Natural killer cell (primary cell): Measurements from ENCODE around the gene SH2D3A. TPM values are rescaled to one million over a fixed set of nuclear protein-coding genes. Genes with fewer than 3 reads are reported as not detected.

Experiments
- ATAC-seq, 3 donors: fragments of 150-1000 bp in 2 of 3; fragments of 200-7000 bp in 1 of 3; cut with Tn5 transposase; 1 replicate in 1 of 3; 2 replicates in 2 of 3; pipeline ENCODE4 v1.10.0; 2021; ENCODE audit warnings: mild to moderate bottlenecking in 2 of 3, moderate library complexity in 2 of 3
- DNase-seq, 2 donors: peaks; one replicate each; pipeline versions ENCODE4 v3.0.0 to v3.0.0-alpha.2; 2013 to 2021; ENCODE audit warnings: mixed read lengths in 1 of 2
- H3K27ac ChIP-seq: one replicate; pipeline ENCODE4 v1.5.1; 2013; ENCODE audit warnings: mild to moderate bottlenecking, low read length
- H3K27me3 ChIP-seq: one replicate; pipeline ENCODE4 v1.6.1; 2013; ENCODE audit warnings: low read length; ENCODE audit not compliant: control insufficient read depth, insufficient read depth
- H3K36me3 ChIP-seq: one replicate; pipeline ENCODE4 v1.6.1; 2013; ENCODE audit warnings: low read length; ENCODE audit not compliant: control insufficient read depth, insufficient read depth
- H3K4me1 ChIP-seq: one replicate; pipeline ENCODE4 v1.6.1; 2013; ENCODE audit warnings: low read length; ENCODE audit not compliant: control insufficient read depth, insufficient read depth
- H3K4me3 ChIP-seq: one replicate; pipeline ENCODE4 v1.5.1; 2013; ENCODE audit warnings: low read length
- H3K9me3 ChIP-seq: one replicate; pipeline ENCODE4 v1.6.1; 2013; ENCODE audit warnings: low read length; ENCODE audit not compliant: control insufficient read depth, insufficient read depth
- H3K27ac Mint-ChIP-seq, 2 donors: one replicate each; pipeline ENCODE4 v1.8.0; 2022; ENCODE audit warnings: mild to moderate bottlenecking in 2 of 2, mixed read lengths in 2 of 2, moderate library complexity in 1 of 2
- H3K27me3 Mint-ChIP-seq, 2 donors: one replicate each; pipeline ENCODE4 v1.8.0; 2022; ENCODE audit warnings: low read depth in 2 of 2, mixed read lengths in 2 of 2
- H3K36me3 Mint-ChIP-seq: one replicate; pipeline ENCODE4 v1.8.0; 2022; ENCODE audit warnings: mixed read lengths
- H3K4me1 Mint-ChIP-seq, 2 donors: one replicate each; pipeline ENCODE4 v1.8.0; 2022; ENCODE audit warnings: mixed read lengths in 2 of 2
- H3K4me3 Mint-ChIP-seq: one replicate; pipeline ENCODE4 v1.8.0; 2022; ENCODE audit warnings: mild to moderate bottlenecking, moderate library complexity, mixed read lengths
- H3K9me3 Mint-ChIP-seq, 2 donors: one replicate each; pipeline ENCODE4 v1.8.0; 2022; ENCODE audit warnings: mixed read lengths in 2 of 2
- CTCF ChIP-seq: fragments of 200-600 bp; IDR thresholded peaks from one replicate; pipeline ENCODE4 v1.8.0; 2022; ENCODE audit warnings: antibody characterized with exemption
- WGBS: methylation state at CpG from one replicate; pipeline ENCODE4 v1.1.7; 2013; ENCODE audit warnings: missing lambda C conversion rate; ENCODE audit not compliant: insufficient coverage; 5-methylcytosine and 5-hydroxymethylcytosine counted together
- intact Hi-C: fragments of 100-400 bp; cut with micrococcal nuclease; formaldehyde crosslinking; loops from one replicate; pipeline ENCODE4 v1.14.2; 2022
- total RNA-seq, 4 donors: library from RNA; stranded (reverse); fragments of 120-200 nt in 1 of 4; gene quantifications; one replicate each; pipeline versions ENCODE4 v1.2.3 to v1.2.4, GENCODE V29; 2013 to 2022

The SH2D3A gene
- total RNA-seq, 3 donors from 2014 or later (not counting 1 experiment from before 2014, with no cell fraction given), result 14.6 to 20.1 (median 15.3) TPM

GRCh38 chr19:6790194-6791128 lies 23.2 kb upstream of the SH2D3A start:
- peaks cover 15% of the 10 kb centered on the region for H3K4me1 ChIP-seq
- ATAC-seq, result no peak

GRCh38 chr19:6788896-6789295 lies 21.7 kb upstream of the SH2D3A start:
- H3K36me3 Mint-ChIP-seq, result no peaks in the 10 kb centered on the region
- no peak for TF ChIP-seq CTCF
- H3K4me3 Mint-ChIP-seq, result no peak overlapping the region
- intact Hi-C loops, result no loop called here
- Histone ChIP-seq H3K27ac (no peak overlapping the region), H3K9me3 (no peaks in the 10 kb centered on the region), H3K27me3 (no peaks in the 10 kb centered on the region), H3K4me3 (no peak overlapping the region), H3K4me1 (peaks cover 16% of the 10 kb centered on the region), H3K36me3 (peaks cover 9% of the 10 kb centered on the region)
- DNase-seq (no peak), ATAC-seq (no peak)
- H3K27me3 Mint-ChIP-seq, result no peaks in the 10 kb centered on the region
- H3K9me3 Mint-ChIP-seq, result no peaks in the 10 kb centered on the region
- WGBS, result 97% methylated on average over 2 of the region's 4 CpGs
- peaks cover 48 to 77% of the 10 kb centered on the region in 2 donors for H3K4me1 Mint-ChIP-seq
- peak overlapping the region; percentile 43 to 53 for H3K27ac Mint-ChIP-seq

More at GRCh38 chr19:6790194-6791128, 23.2 kb upstream of the SH2D3A start:
- no peak overlapping the region for H3K27ac ChIP-seq
- no peaks in the 10 kb centered on the region for H3K36me3 Mint-ChIP-seq
- H3K4me3 ChIP-seq, result no peak overlapping the region
- peaks cover 9% of the 10 kb centered on the region for H3K36me3 ChIP-seq
- no peaks in the 10 kb centered on the region for H3K9me3 Mint-ChIP-seq
- intact Hi-C loops, result no loop called here
- DNase-seq, result no peak
- H3K27ac Mint-ChIP-seq, result peak overlapping the region; percentile 71 to 72
- H3K4me3 Mint-ChIP-seq, result no peak overlapping the region
- no peak for TF ChIP-seq CTCF
- WGBS, result 79% methylated on average over 5 of the region's 5 CpGs
- peaks cover 48 to 79% of the 10 kb centered on the region in 2 donors for H3K4me1 Mint-ChIP-seq
- no peaks in the 10 kb centered on the region for H3K27me3 Mint-ChIP-seq
- H3K9me3 ChIP-seq, result no peaks in the 10 kb centered on the region
- no peaks in the 10 kb centered on the region for H3K27me3 ChIP-seq

GRCh38 chr19:6787393-6787792 lies 20.2 kb upstream of the SH2D3A start:
- H3K4me3 ChIP-seq, result no peak overlapping the region
- WGBS, result 100% methylated on average over 4 of the region's 4 CpGs
- no peak for TF ChIP-seq CTCF
- Mint-ChIP-seq H3K4me3 (no peak overlapping the region), H3K4me1 (peaks cover 35 to 68% of the 10 kb centered on the region in 2 donors), H3K9me3 (no peaks in the 10 kb centered on the region), H3K27ac (peak overlapping the region in 1 of 2 donors; percentile 33), H3K36me3 (no peaks in the 10 kb centered on the region), H3K27me3 (no peaks in the 10 kb centered on the region)
- ATAC-seq (no peak), DNase-seq (no peak)
- H3K9me3 ChIP-seq, result no peaks in the 10 kb centered on the region
- no peak overlapping the region for H3K27ac ChIP-seq
- H3K27me3 ChIP-seq, result no peaks in the 10 kb centered on the region
- H3K4me1 ChIP-seq, result peaks cover 18% of the 10 kb centered on the region
- peaks cover 9% of the 10 kb centered on the region for H3K36me3 ChIP-seq
- intact Hi-C loops, result no loop called here
